Stimulated activated CD8-positive, alpha-beta memory T cell treated with anti-CD3 and anti-CD28 coated beads, Interleukin-4, amount 100 ng/mL, for 4 hours (primary cell): ENCODE results near the gene CXCL10.
"Not testable (repeated sequence)": the region's sequence is repeated elsewhere in the genome, so short reads cannot be mapped to it uniquely, and the experiment has no call there.

Experiments
- DNase-seq, 2 donors: peaks; one replicate each; pipeline ENCODE4 v3.0.0-alpha.2; 2020; ENCODE audit warnings: low read depth in 2 of 2, low spot score in 1 of 2

Gene CXCL10

DNA sequence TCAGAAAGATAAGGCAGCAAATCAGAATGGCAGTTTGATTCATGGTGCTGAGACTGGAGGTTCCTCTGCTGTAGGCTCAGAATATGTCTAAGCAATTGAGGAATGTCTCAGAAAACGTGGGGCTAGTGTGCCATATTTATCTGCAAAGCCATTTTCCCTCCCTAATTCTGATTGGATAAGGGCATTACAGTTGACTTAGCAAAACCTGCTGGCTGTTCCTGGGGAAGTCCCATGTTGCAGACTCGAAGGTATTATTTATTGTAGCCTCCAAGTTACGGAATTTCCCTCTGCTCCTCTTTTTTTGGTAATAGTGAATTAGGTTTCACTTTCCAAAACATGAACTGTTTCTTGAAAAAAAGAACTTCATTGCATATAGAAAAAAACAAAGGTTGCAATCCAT, at the start of gene CXCL10:
CXCL10 (minus strand) TSS at position 109 of the 400 bp plus-strand sequence; CDS start at position 43, 66 bp downstream.
- no peak for DNase-seq

DNA sequence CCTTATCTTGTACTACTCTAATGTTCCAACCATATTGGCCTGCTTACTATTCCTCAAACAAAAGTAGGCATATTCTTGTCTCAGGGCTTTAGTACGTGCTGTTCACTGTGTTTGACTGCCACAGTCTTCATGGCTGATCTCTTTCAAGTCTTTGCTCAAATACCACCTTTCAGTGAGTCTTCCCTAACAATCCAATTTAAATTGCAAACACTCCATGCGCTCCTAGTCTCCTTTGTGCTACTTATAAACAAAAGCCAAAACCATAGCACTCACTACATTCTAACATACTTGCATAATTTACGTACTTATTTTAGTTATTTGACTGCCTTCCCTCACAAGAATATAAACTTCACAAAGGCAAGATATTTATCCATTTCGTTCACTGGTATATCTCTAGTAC, 49.5 kb upstream of the CXCL10 start:
- no peak for DNase-seq

DNA sequence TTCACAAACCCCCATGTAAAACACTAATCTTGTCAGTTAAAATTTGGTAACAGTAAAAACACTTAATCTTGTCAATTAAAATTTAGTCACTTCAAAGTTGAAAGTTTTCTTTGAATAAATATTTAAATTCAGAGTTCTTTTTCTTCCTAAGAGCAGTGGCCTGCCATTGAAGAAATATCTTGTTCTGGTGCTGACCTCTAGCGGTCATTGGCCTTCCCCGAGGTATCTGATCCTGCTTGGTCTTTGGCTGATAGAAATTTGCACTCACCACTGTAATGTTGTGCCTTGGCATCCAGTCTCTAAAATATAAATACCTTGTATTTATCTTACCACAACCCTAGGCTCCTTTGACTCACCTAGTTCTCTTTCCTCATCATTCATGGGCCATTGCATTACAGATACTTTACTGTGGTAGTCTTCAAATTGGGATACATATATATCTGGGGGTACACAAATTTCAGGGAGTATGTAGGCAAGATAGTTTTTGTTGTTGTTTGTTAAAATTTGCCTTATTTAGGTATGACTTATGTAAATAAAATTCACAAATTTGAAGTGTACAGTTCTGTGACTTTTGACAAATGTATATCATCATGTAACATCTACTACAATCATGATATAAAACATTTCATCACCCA, 44.5 kb upstream of the CXCL10 start:
- peak in 1 of 2 donors; percentile 42 for DNase-seq

DNA sequence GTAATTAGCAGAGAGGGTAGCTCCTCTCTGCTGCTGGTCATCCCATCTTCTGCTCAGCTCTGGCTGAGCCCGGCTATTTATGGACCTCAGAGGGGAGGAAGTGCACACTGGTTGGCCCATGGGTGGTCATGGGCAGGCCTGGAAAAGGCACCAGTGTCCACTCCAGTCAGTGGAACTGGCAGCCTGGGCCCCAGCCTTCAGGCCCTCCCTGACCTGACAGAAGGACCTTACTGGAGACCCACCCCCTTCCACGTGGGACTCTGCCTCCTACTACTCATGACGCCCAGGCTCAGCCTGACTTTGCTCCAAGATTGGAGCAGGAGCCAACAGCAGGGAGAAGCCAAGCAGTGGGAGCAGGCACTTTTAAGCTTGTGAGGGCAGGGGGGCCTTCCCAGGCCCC, 43.2 kb upstream of the CXCL10 start:
- no peak for DNase-seq

DNA sequence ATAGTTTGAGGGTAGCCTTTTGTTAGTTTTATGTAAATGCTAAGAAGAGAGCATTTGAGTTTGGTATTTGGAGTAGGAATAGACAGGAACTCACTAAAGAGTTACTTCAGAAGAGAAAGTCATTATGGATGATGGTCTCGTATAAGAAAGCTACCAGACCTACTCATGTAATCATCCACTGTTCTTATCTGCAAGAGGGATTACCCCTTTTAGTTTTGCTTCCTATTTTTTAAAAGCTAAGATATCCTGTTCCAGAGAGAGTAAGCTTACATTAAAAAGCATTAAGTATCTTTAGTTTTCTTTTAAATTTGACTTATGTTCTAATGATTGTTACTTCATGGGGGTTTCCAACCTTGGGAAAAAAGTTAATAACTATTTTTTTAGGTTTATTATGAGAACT, 38.7 kb upstream of the CXCL10 start:
- DNase-seq = no peak

DNA sequence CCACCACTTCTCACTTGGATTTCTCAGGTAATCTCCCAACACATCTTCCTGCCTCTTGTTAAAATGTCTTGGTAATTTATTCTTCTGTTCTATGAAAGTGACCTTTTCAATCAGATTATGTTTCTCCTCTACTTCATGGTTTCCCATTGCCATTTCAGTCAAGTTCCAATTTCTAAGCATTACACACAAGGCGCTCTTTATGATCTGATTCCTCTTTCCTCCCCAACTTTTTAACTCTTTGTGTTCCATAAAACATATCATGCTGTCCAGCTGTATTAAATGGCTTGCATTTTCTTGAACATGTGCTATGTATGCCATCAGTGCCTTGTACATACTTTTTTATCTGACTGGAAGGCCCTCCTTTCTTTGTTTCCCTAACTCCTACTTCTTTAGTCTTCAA, 38.1 kb upstream of the CXCL10 start:
- no peak for DNase-seq

DNA sequence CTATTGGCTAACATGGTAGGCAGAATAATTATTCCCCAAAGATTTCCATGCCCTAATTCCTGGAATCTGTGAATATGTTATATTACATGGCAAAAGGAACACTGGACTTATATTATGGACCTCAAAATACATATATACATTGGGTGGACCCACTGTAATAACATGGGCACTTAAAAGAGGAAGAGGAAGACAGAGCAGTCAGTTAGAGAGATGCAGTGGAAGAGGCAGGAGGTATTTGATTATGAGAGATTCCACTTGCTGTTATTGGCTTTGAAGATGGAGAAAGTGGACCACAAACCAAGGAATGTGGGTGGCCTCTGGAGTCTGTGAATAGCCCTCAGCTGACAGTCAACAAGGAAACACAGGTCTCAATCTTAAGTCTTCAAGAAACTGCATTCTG, 37.2 kb upstream of the CXCL10 start:
- DNase-seq = no peak

DNA sequence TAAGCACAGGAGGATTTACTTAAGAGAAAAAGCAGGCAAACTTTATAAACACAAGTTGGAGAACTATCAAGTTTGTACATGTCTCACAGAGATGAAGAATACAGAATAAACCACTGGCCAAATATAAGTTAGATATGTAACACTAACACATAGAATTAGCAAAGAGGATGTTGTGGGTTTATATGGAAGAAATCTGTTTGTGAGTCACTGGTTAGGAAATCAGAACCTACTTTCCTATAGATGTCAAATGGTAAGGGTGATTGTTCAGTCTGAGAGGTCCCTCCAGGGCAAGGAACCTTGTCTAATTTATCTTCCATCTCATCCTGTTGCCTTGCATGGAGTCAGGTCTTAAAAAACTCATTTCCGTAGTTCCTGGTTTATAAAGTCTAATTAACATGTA, 36.5 kb upstream of the CXCL10 start:
- DNase-seq = no peak

DNA sequence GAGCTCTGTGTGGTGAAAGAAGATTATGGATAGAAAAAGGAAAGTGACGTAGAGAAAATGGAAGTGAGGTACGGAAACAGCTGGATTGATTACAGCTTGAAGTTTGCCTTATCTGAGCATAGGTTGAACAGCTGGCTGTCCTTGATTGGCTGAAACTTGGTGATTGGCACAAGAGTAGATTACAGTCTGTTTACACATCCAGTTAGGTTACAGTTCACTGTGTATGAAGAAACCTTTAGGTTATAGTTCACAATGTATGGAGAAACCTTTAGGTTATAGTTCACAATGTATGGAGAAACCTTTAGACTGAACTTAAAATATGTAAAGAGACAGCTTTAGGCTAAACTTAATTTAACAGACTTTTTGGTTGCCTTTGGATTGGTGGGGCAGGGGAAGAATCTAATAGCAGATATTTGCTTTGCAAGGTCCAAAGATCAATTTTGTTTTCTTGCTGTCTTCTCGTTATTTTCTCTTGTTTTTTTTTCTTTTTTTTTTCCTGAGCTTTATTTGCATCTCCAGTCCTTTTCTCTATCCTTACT, 35.7 kb upstream of the CXCL10 start:
- DNase-seq = no peak

DNA sequence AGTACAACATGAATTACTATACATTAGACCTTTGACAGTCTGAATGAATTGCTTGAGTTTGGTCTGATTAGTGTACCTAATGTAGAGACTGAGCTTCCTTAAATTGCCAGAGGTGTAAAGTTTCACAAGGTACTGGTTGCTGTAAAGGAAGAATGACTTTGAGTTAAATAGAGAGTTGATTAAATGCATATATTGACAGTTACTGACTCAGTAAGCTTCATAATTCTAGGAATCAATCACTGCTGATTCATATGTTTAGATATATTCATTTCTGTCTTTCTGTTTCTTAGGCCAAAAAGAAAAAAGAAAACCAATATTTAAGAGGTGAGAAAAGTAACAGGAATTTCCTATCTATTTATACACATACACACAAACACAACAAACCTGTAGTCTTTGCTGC, 35.0 kb upstream of the CXCL10 start:
- DNase-seq = no peak

DNA sequence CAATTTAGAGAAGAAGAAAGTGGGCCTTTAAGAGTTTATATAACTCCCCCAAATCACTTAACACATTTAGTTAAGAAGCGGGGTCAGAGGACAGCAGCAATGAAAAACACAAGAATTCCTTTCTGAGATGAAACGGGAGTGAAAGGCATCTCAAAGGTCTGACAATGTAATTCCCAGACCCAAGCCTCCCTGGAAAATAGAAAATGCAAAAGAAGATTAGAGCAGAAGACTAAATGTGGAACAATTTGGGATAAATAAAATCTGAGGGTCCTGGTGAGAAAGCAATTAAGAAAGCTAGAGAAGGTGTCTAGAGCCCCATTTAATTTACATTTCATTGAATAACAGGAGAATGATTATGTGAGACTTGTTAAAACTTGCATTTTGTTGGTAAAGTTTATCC, 32.1 kb upstream of the CXCL10 start:
- no peak for DNase-seq

DNA sequence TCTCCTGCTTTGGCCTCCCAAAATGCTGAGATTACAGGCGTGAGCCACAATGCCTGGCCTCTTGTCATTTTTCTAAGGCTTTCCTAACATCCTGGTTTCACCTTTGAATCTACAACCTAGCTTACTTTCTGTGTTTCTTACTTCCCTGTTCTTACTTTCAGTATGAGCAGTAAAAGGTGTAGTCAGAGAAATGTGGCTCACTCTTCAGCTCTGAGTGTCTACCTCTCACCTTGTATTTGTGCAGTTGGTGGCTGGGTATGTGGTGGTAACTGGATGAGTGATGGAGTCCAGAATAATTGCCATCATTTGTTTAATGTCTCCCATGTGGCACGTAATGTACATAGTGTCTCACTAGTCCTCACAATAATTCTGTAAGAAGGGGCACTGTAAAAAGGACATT, 31.7 kb upstream of the CXCL10 start:
- DNase-seq = no peak

DNA sequence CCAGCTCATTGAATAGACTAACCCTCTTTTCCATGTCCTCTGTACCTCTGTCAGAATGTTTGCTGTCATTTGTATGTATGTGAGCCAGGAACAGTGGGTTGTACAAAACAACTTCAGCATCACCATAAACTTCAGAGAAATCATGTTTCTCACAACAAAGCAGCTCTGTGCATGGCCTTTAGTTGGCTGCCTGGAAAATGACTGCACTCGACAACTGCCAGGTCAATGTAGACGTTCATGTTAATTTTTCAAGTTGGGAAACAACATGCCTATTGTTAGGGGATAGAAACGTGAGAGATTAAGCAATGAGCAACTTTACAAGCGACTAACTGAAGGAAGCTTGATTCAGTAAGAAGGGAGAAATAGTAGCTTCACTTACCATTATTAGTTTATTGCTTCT, 30.4 kb upstream of the CXCL10 start:
- DNase-seq = no peak

DNA sequence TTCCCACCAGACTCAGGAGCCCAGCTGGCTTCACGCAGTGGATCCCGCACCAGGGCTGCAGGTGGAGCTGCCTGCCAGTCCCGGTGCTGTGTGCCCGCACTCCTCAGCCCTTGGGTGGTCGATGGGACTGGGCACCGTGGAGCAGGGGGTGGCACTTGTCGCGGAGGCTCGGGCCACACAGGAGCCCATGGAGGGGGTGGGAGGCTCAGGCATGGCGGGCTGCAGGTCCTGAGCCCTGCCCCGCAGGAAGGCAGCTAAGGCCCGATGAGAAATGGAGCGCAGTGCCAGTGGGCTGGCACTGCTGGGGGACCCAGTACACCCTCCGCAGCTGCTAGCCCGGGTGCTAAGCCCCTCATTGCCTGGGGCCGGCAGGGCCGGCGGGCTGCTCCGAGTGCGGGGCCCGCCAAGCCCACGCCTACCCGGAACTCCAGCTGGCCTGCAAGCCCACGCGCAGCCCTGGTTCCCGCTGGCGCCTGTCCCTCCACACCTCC, 27.3 kb upstream of the CXCL10 start:
- DNase-seq = not testable (repeated sequence)

DNA sequence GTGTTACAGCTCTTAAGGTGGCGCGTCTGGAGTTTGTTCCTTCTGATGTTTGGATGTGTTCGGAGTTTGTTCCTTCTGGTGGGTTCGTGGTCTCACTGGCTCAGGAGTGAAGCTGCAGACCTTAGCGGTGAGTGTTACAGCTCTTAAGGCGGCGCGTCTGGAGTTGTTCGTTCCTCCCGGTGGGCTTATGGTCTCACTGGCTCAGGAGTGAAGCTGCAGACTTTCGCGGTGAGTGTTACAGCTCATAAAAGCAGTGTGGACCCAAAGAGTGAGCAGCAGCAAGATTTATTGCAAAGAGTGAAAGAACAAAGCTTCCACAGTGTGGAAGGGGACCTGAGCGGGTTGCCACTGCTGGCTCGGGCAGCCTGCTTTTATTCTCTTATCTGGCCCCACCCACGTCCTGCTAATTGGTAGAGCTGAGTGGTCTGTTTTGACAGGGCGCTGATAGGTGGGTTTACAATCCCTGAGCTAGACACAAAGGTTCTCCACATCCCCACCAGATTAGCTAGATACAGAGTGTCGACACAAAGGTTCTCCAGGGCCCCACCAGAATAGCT, 26.6 kb upstream of the CXCL10 start:
- DNase-seq = not testable (repeated sequence)

DNA sequence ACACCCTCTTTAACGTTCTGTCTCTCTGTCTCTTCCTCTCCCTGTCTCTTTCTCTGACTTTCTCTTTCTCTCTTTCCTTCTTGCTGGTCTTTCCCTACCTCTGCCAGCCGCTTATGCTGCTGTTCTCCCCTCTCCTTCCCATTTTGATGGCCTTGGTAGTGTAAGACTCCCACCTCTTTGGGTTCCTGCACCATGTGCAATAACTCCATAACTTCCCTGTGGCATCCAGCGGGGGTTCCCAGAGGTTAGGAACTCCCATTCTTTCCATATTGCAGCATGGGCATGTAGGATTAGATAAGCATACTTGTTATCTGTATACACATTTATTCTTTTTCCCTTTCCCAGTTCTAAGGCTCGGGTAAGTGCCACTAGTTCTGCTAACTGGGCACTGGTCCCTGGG, 21.4 kb upstream of the CXCL10 start:
- DNase-seq = not testable (repeated sequence)

DNA sequence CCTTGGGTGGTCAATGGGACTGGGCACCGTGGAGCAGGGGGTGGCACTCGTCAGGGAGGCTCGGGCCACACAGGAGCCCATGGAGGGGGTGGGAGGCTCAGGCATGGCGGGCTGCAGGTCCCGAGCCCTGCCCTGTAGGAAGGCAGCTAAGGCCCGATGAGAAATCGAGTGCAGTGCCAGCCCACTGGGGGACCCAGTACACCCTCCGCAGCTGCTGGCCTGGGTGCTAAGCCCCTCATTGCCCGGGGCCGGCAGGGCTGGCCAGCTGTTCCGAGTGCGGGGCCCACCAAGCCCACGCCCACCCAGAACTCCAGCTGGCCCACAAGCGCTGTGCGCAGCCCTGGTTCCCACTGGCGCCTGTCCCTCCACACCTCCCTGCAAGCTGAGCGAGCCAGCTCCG, 20.0 kb upstream of the CXCL10 start:
- not testable (repeated sequence) for DNase-seq

DNA sequence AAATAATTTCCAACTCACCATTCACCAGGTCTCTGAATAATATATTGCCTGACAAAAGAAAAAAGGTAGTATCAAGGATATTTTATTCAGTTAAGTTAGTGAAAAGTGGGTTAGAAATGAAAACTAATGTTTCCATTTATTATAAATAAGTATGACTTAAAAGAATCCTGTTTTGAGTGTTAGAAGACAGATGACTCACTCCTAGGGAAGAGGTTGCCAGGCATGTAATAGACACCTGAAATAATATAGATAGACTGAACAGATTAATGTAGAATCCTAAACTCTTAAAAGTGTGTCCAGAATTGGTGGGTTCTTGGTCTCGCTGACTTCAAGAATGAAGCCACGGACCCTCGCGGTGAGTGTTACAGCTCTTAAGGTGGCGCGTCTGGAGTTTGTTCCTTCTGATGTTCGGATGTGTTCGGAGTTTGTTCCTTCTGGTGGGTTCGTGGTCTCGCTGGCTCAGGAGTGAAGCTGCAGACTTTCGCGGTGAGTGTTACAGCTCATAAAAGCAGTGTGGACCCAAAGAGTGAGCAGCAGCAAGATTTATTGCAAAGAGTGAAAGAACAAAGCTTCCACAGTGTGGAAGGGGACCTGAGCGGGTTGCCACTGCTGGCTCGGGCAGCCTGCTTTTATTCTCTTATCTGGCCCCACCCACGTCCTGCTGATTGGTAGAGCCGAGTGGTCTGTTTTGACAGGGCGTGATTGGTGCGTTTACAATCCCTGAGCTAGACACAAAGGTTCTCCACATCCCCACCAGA, 19.1 kb upstream of the CXCL10 start:
- not testable (repeated sequence) for DNase-seq

DNA sequence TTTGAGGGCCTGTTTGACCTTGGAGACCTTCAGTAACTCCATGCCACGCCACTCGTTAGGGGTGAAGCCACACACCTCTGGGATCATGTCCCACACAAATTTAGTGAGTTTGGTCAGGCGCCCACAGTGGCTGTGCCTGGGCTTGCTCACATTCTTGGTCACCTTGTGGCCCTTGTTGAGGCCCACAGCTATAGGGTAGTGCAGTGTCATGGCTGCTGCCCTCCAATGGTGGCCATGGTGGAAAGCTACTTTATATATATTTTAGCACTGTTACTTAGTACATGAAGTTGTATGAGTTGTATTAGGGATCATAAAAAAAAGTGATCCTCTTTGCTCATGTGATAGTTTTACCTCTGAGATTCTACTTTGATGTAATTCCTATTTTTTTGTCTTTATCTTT, 13.6 kb upstream of the CXCL10 start:
- DNase-seq = no peak

DNA sequence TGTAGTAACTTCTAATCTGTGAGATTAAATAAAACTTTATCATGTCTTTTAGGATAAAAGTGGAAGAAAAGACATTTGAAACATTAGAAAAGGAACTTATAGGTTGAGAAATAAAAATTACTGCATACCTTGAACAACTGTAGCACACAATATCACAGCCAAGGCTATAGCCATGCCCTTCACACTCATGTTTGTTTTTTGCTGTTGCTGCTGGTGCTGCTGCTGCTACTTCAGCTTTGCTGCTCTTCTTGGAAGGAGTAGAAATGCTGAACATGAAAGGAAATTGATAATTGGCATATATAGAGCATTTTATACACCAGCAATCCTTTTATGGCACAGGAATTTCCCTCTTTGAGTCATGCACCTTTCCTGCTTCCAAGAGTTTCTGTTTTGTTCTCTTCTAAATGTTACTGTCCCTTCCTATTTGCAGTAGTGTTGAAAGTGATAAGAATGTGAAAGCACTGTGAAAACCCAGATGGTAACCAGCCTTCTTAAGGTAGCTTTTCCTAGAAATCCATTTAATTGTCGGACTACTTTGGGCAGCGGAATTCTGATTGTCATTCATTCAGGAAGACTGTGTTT, 12.6 kb upstream of the CXCL10 start, which contains the start of gene CXCL11:
CXCL11 (minus strand) TSS at position 272 of the 582 bp plus-strand sequence; CDS start at position 189, 83 bp downstream.
- no peak for DNase-seq

DNA sequence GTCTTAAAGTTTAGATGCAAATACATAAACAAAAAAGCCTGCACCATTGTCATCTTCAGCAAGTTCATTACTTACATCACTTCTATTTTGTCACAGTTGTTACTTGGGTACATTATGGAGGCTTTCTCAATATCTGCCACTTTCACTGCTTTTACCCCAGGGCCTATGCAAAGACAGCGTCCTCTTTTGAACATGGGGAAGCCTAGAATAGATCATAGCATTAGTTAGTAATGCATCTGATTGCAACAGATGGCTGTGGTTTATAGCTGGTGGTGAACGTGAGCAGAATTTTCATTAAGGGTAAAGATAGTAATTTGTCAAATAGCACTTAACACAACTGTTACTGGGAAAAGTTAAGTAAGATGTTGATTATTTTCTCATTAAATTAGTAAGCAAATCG, 11.8 kb upstream of the CXCL10 start:
- DNase-seq = no peak

DNA sequence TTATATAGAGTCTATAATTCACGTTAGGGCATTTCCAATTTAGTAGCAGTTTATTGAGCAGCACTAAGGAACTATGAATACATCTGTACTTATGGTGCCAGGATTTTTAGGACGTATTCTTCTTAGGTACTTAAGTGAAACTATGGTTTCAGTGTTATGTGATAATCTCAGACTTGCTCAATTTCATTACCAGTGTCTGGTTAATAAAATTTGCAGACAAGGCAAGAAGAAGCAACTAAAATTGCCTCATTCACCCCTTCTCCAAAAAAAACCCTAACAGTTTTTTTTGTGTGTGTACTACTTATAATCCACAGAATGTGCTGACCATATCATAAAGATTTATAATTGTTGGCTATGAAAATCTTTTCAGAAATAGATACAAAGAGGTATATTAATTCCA, 6.0 kb upstream of the CXCL10 start:
- DNase-seq = no peak
